ENCODE results near the gene BNIP3. TPM values are rescaled to one million over a fixed set of nuclear protein-coding genes. Genes with fewer than 3 reads are reported as not detected.

BNIP3 gene
- total RNA-seq, 1 donor from 2014 or later = 56.4 TPM

DNA sequence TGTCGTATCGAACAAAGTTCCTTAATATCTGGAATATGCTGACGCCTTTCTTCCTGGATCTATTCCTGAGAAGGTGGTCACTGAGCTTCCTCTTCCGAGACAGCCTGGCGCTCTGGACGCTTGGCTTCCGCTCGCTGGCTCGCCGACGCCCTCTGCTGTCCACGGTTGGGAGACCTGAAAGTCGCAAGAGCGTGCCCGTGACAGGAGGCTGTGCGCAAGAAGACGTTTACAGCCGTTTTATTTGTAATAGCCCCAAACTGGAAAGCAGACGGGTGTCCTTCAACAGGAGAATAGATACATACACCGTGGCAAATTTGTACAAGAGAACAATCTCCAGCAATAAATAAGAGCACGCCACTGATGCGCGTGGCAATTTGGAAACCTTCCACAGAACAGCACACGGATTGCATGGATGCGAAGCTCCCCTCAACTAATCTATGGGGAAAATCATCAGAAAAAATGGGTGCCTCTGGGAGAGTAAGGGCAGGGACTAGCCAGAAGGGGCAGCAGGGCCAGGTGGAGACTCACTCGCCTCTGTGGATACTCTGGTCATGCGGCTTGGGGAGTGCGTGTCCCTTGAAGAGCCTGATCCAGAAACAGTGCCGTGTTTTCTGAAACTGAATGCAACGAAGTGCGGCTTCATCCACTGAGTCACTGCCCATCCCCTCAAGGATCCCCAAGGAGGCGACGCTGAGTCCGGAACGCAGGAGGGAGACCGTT is 41.5 kb upstream of the BNIP3 start:
- peak; percentile 88 for DNase-seq
- Mint-ChIP-seq H3K27me3 (ENCODE audit: unreplicated experiment) (peaks cover 9% of the 10 kb centered on the region), H3K27ac (ENCODE audit: unreplicated experiment) (no peak overlapping the region), H3K9me3 (ENCODE audit: unreplicated experiment) (peaks cover 5% of the 10 kb centered on the region), H3K36me3 (ENCODE audit: unreplicated experiment) (peaks cover 6% of the 10 kb centered on the region), H3K4me1 (ENCODE audit: low read depth, unreplicated experiment) (peaks cover 1% of the 10 kb centered on the region), H3K4me3 (ENCODE audit: unreplicated experiment) (peak overlapping the region; percentile 14)
- TF ChIP-seq CTCF (IDR thresholded peaks at IDR 0.05; ENCODE audit: partially characterized antibody, unreplicated experiment) = peak; percentile 80

GRCh38 chr10:132022241-132022640 is 40.5 kb upstream of the BNIP3 start:
- Mint-ChIP-seq H3K36me3 (ENCODE audit: unreplicated experiment) (peaks cover 5% of the 10 kb centered on the region), H3K27ac (ENCODE audit: unreplicated experiment) (no peak overlapping the region), H3K9me3 (ENCODE audit: unreplicated experiment) (peaks cover 5% of the 10 kb centered on the region), H3K4me3 (ENCODE audit: unreplicated experiment) (no peak overlapping the region), H3K4me1 (ENCODE audit: low read depth, unreplicated experiment) (peaks cover 1% of the 10 kb centered on the region), H3K27me3 (ENCODE audit: unreplicated experiment) (peaks cover 9% of the 10 kb centered on the region)
- TF ChIP-seq CTCF (IDR thresholded peaks at IDR 0.05; ENCODE audit: partially characterized antibody, unreplicated experiment) = no peak
- no peak for DNase-seq

DNA sequence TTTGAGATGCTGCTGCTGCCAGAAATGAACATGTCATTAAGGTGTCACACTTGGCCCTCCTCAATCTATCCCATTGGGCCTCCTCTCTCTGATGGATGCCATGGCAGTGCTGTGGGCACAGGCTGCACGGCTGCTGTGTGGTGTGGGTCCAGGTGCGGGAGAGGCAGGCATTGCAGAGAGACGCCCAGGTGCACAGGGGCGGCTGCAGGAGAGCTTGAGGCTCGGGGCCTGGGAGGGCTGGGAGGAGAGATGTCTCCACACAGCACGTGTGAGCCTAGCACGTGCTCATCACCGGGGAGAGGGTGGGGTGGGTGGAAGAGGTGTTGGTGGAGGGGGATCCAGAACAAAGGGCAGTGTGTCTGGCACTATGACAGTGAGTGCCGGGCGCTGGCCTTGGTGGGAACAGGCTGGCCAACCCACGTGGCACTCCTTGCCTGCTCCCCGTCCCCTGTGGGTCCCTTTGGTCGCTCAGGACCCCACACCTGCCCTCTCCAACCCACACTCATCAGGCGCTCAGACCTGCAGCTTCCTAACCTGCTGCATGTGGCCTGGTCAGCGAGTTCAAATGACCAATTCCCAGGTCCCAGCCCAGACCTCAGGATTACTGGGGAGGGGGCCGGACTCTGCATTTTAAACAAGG is 39.9 kb upstream of the BNIP3 start:
- TF ChIP-seq CTCF (IDR thresholded peaks at IDR 0.05; ENCODE audit: partially characterized antibody, unreplicated experiment) = no peak
- no peak overlapping the region for H3K4me3 Mint-ChIP-seq (ENCODE audit: unreplicated experiment)
- peaks cover 6% of the 10 kb centered on the region for H3K27me3 Mint-ChIP-seq (ENCODE audit: unreplicated experiment)
- H3K27ac Mint-ChIP-seq (ENCODE audit: unreplicated experiment) = no peak overlapping the region
- DNase-seq = no peak
- peaks cover 5% of the 10 kb centered on the region for H3K9me3 Mint-ChIP-seq (ENCODE audit: unreplicated experiment)
- peaks cover 5% of the 10 kb centered on the region for H3K36me3 Mint-ChIP-seq (ENCODE audit: unreplicated experiment)
- H3K4me1 Mint-ChIP-seq (ENCODE audit: low read depth, unreplicated experiment) = no peaks in the 10 kb centered on the region

- no peak for TF ChIP-seq CTCF (IDR thresholded peaks at IDR 0.05; ENCODE audit: partially characterized antibody, unreplicated experiment)
- H3K9me3 Mint-ChIP-seq (ENCODE audit: unreplicated experiment) = peaks cover 5% of the 10 kb centered on the region
- H3K27ac Mint-ChIP-seq (ENCODE audit: unreplicated experiment) = no peak overlapping the region
- DNase-seq = no peak
- no peaks in the 10 kb centered on the region for H3K4me1 Mint-ChIP-seq (ENCODE audit: low read depth, unreplicated experiment)
- H3K4me3 Mint-ChIP-seq (ENCODE audit: unreplicated experiment) = no peak overlapping the region
- peaks cover 5% of the 10 kb centered on the region for H3K36me3 Mint-ChIP-seq (ENCODE audit: unreplicated experiment)
- peaks cover 2% of the 10 kb centered on the region for H3K27me3 Mint-ChIP-seq (ENCODE audit: unreplicated experiment)
These were observed 39.3 kb upstream of the BNIP3 start for GRCh38 chr10:132021046-132021445.

GRCh38 chr10:132020456-132020855 is 38.7 kb upstream of the BNIP3 start:
- H3K36me3 Mint-ChIP-seq (ENCODE audit: unreplicated experiment) = peaks cover 5% of the 10 kb centered on the region
- no peak for DNase-seq
- no peak overlapping the region for H3K4me3 Mint-ChIP-seq (ENCODE audit: unreplicated experiment)
- H3K4me1 Mint-ChIP-seq (ENCODE audit: low read depth, unreplicated experiment) = no peaks in the 10 kb centered on the region
- peaks cover 5% of the 10 kb centered on the region for H3K9me3 Mint-ChIP-seq (ENCODE audit: unreplicated experiment)
- H3K27me3 Mint-ChIP-seq (ENCODE audit: unreplicated experiment) = peaks cover 2% of the 10 kb centered on the region
- H3K27ac Mint-ChIP-seq (ENCODE audit: unreplicated experiment) = no peak overlapping the region
- no peak for TF ChIP-seq CTCF (IDR thresholded peaks at IDR 0.05; ENCODE audit: partially characterized antibody, unreplicated experiment)
